GM12864 (cell line): ENCODE results near the gene IL25.

Source experiments
- DNase-seq: peaks from one replicate; pipeline ENCODE4 v3.0.0-alpha.2; 2011; ENCODE audit warnings: low read depth
- H3K4me3 ChIP-seq: 2 replicates; pipeline ENCODE4 v1.5.1; 2011; ENCODE audit warnings: mild to moderate bottlenecking, low read depth, low read length, control low read depth
- TF ChIP-seq, protein P1 (sequence below): IDR thresholded peaks from 2 replicates; pipeline ENCODE4 v1.5.1; 2011; ENCODE audit warnings: low read depth, mild to moderate bottlenecking, moderate library complexity, low read length, control low read depth, inconsistent platforms; ENCODE audit errors: missing control alignments

Gene IL25

DNA sequence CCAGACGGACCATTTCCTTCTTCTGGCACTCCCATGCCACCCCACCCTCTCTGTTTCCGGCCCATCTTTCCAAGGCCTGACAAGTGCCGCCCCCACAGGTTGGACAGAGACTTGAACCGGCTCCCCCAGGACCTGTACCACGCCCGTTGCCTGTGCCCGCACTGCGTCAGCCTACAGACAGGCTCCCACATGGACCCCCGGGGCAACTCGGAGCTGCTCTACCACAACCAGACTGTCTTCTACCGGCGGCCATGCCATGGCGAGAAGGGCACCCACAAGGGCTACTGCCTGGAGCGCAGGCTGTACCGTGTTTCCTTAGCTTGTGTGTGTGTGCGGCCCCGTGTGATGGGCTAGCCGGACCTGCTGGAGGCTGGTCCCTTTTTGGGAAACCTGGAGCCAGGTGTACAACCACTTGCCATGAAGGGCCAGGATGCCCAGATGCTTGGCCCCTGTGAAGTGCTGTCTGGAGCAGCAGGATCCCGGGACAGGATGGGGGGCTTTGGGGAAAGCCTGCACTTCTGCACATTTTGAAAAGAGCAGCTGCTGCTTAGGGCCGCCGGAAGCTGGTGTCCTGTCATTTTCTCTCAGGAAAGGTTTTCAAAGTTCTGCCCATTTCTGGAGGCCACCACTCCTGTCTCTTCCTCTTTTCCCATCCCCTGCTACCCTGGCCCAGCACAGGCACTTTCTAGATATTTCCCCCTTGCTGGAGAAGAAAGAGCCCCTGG is 3.1 kb downstream of the IL25 start:
- TF ChIP-seq, protein P1, sequence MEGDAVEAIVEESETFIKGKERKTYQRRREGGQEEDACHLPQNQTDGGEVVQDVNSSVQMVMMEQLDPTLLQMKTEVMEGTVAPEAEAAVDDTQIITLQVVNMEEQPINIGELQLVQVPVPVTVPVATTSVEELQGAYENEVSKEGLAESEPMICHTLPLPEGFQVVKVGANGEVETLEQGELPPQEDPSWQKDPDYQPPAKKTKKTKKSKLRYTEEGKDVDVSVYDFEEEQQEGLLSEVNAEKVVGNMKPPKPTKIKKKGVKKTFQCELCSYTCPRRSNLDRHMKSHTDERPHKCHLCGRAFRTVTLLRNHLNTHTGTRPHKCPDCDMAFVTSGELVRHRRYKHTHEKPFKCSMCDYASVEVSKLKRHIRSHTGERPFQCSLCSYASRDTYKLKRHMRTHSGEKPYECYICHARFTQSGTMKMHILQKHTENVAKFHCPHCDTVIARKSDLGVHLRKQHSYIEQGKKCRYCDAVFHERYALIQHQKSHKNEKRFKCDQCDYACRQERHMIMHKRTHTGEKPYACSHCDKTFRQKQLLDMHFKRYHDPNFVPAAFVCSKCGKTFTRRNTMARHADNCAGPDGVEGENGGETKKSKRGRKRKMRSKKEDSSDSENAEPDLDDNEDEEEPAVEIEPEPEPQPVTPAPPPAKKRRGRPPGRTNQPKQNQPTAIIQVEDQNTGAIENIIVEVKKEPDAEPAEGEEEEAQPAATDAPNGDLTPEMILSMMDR, result no peak
- no peak overlapping the region for H3K4me3 ChIP-seq
- no peak for DNase-seq

DNA sequence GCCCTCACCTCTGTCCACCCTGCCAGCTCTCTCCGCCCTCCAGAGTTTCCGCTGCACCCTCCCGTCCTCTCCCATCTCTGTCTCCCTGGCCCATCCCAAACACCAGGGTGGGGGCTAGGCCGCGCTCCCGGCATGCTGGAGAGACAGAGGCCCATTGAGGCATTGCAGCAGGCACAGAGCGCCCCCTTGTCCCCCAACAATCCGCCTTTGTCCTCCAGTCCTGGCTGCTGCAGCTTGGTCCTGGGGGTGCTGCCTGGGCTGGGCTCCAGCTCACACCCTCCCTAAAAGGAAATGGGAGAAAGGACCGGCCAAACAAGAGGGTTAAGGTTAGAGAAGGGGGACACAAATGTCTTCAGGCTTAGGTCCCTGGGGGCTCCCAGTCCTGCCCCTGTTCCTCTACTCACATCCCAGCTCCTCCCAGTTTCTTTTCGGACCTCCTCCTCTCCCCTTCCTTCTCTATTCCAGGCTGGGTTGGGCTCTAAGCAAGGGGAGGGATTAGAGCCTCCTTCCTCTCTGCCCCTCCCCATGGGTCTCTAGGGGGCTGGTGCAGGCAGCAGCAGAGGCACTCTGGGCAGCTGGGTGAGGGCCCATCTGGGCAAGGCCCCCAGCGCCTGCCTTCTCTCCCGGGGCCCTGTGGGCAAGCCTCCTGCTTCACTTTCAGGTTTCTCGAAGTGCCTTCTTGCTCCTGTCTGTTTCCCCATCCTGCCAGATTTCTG is 4.0 kb downstream of the IL25 start, which contains the start of gene CMTM5:
TSS of gene CMTM5 (plus strand) at position 565 of the 716 bp plus-strand sequence. CDS start 206 bp downstream, outside the sequence.
- TF ChIP-seq, protein P1, result no peak
- DNase-seq, result no peak
- H3K4me3 ChIP-seq, result no peak within 1 kb of the TSS

DNA sequence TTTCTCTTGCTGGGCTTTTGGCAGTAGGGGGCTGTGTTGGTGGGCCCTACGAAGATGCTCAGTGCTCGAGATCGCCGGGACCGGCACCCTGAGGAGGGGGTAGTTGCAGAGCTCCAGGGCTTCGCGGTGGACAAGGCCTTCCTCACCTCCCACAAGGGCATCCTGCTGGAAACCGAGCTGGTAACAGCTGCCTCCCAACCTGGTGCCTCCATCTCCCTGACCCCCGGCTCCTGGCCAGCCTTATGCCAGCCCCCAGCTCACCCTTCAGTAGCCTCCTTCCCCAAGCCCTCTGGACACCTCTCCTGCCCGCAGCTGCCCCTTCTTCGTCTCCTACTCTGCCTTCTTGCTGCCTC is 4.6 kb downstream of the IL25 start:
- DNase-seq, result no peak
- no peak overlapping the region for H3K4me3 ChIP-seq
- TF ChIP-seq, protein P1, result no peak

DNA sequence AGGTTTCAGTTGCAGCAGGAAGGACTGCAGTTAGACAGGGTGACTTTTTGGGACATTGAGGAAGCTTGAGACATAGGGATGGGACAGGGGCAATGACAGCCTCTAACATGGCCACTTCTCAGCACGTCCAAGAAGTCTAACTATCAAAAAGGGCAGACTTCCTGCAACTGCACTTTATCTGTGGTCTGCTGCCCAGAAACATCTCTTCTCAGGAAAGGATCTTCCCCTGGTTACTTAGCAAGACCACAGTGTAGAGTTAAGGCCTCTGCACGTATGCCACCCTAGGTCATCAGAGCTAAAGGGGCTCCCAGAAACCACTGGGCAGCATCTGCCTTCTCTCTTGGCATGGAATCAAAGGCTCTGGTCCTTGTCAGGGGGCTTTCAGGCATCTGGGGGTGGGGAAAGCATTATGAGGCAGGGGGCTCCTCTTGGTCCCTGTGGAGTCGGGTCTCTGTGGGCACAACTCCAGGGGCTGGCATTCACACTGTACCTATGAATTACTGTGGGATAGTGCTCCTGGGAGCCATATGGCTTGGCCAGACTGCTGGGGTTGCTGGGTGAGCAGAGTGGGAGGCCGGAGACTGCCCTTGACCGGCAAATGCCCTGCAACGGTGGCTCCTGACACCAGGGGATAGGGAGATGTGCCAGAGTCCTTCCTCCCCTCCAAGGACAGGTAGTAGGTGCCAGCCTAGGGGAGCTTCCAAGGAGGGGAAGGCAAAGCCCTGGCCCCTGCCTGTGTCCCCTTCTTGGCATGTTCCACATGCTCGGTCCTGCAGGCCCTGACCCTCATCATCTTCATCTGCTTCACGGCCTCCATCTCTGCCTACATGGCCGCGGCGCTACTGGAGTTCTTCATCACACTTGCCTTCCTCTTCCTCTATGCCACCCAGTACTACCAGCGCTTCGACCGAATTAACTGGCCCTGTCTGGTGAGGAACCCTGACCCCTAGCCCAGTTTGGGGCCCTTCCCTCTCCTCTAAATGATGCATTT is 5.3 kb downstream of the IL25 start:
- TF ChIP-seq, protein P1, result no peak
- no peak overlapping the region for H3K4me3 ChIP-seq
- DNase-seq, result no peak

DNA sequence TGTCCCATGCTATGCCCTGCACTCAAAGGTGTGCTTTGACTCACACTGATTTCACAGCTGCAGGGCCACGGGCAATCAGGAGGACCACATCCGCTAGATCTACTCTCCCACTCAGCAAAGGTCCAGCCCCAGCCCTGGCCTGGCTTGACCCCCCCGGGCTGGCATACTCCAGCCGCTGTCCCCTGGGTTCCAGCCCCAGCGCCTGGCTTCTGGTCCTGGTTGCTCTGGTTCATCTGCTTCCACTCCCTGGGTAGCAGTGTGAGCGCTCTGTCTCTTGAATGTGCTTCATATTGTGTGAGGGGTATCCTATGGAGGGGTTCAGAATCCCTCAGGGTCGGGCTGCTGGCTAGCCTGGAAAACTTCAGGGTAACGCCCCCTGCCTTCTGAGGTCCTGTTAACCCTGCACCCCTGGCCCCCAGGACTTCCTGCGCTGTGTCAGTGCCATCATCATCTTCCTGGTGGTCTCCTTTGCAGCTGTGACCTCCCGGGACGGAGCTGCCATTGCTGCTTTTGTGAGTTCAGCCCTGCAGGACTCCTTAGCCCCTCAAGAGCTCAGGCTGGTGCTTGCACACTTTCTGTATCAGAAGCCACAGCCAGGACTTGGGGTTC is 6.1 kb downstream of the IL25 start:
- TF ChIP-seq, protein P1, result no peak
- DNase-seq, result no peak
- no peak overlapping the region for H3K4me3 ChIP-seq

DNA sequence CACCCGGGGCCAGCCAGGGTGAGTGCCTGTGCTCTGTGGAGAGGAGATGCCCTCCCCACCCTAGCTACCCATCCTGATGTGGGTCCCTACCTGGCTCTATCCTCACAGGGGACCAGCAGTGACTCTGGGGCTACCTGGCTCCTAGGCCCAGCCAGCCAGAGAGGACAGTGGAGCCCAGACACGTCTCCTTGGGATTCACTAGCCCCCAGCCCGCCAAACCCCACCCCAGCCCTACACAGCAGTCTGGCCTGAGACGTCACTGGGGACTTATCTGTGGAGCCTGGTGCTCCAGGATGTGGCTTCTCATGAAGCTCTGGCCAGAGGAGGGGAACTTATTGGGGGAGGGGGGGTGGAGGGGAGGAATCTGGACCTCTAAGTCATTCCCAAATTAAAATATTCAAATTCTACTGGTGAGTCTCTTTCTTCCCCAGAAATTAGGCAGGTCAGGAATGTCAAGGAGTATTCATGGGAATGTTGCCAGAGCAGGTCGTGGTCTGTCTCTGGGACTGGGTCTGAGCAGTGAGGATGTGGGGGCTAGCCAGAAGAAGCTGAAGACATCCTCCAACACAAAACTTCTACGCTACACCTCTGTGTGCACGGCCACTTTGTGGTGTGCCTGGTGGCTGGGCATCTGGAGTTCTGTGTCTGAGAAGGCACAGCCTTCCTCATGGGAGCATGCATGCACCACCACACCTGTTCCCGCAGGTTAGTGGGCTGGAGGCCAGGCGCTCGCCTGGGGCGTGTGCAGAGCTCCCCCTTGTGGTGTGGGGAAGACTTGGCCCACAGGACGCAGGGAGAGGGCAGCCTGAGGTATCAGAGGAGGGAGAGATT is 7.0 kb downstream of the IL25 start:
- DNase-seq, result peak; percentile 4
- TF ChIP-seq, protein P1, result peak; percentile 96

More for the DNA sequence above, 7.0 kb downstream of the IL25 start:
- no peak overlapping the region for H3K4me3 ChIP-seq
